ENCODE data around the gene ADGRB3.

ADGRB3 gene

GRCh38 chr6:68634726-68635411 lies at the start of gene ADGRB3:
ADGRB3 (plus strand) TSS chr6:68635282; CDS start chr6:68638676, 3,394 bp downstream.
- no peak for FAIRE-seq
- no peak for TF ChIP-seq POLR2A (IDR thresholded peaks at IDR 0.05; ENCODE audit: low read depth, low read length)
- DNase-seq (ENCODE audit: insufficient read length, low spot score) = peak; percentile 47

DNA sequence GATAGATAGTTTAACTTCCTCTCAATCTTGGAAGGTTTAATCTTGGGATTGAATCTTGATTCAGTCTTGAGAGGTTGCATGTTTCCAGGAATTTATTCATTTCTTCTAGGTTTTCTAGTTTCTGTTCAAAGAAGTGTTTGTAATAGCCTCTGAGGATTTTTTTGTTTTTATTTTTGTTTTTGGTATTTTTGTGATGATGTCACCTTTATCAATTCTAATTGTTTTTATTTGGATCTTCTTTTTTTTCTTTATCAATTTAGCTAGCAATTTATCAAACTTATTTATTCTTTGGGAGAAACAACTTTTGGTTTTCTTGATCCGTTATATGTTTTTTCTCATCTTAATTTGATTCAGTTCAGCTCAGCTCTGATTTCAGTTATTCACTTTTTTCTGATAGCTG lies 41.5 kb upstream of the ADGRB3 start:
- no peak for TF ChIP-seq POLR2A (IDR thresholded peaks at IDR 0.05; ENCODE audit: low read depth, low read length)
- DNase-seq (ENCODE audit: insufficient read length, low spot score) (no peak), FAIRE-seq (no peak)

DNA sequence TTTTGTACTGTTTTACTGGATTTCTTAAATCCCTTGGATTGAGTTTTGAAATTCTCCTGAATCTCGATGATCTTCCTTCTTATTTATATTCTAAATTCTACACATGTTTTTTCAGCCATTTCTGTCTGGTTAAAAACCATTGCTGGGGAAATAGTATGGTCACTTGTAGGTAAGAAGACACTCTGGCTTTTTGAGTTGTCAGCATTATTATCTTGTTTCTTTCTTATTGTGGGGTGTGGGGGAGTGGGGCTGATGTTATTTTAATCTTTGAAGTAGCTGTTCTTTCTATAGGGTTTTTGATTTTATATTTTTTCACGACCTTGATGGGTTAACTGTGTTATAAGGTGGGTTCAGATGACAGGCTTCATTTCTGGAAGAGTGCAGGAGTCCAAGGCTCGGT lies 37.4 kb upstream of the ADGRB3 start:
- FAIRE-seq (no peak), DNase-seq (ENCODE audit: insufficient read length, low spot score) (no peak)
- TF ChIP-seq POLR2A (IDR thresholded peaks at IDR 0.05; ENCODE audit: low read depth, low read length) = no peak

GRCh38 chr6:68615938-68616337 lies 19.1 kb upstream of the ADGRB3 start:
- no peak for FAIRE-seq
- DNase-seq (ENCODE audit: insufficient read length, low spot score) = no peak

GRCh38 chr6:68625998-68626397 lies 9.1 kb upstream of the ADGRB3 start:
- no peak for TF ChIP-seq POLR2A (IDR thresholded peaks at IDR 0.05; ENCODE audit: low read depth, low read length)
- FAIRE-seq (no peak), DNase-seq (ENCODE audit: insufficient read length, low spot score) (no peak)

More at GRCh38 chr6:68615938-68616337, 19.1 kb upstream of the ADGRB3 start:
- no peak for TF ChIP-seq POLR2A (IDR thresholded peaks at IDR 0.05; ENCODE audit: low read depth, low read length)

- FAIRE-seq (no peak), DNase-seq (ENCODE audit: insufficient read length, low spot score) (no peak)
- no peak for TF ChIP-seq POLR2A (IDR thresholded peaks at IDR 0.05; ENCODE audit: low read depth, low read length)
Measured at GRCh38 chr6:68628161-68628560, 6.9 kb upstream of the ADGRB3 start.

GRCh38 chr6:68632734-68633133 lies 2.3 kb upstream of the ADGRB3 start:
- FAIRE-seq (no peak), DNase-seq (ENCODE audit: insufficient read length, low spot score) (no peak)
- no peak for TF ChIP-seq POLR2A (IDR thresholded peaks at IDR 0.05; ENCODE audit: low read depth, low read length)

DNA sequence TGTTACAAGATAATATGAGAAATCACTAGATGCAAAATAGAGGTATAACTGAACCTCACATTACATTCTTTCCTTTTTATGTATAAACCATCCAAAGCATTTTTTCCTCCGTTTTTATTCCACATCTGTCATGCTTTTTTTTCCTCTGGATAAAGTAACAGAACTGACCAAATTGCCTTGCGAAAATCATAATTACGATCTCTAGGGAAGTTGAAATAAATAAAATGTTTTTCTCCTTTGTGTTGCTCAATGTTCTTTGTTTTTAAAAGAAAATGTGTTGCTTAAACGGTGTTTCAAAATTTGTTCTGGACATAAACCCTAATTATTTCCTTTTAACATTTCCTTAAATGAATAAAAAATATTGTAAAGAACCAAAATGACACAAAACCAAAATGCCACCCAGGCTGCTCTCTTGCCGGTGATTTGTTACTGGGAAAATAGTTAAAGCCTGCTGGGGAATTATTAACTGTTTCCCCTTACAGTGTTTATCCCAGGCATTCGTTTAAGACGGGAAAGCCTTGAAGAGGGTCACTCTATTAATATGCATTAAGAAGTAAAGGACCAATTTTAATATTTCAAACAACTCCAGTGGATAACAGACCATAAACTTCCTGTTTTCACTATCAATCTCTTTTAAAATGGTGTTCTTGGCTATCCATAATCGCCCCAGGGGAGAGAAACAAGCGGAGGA lies 1.7 kb upstream of the ADGRB3 start:
- DNase-seq (ENCODE audit: insufficient read length, low spot score) = no peak
- no peak for FAIRE-seq
- no peak for TF ChIP-seq POLR2A (IDR thresholded peaks at IDR 0.05; ENCODE audit: low read depth, low read length)

DNA sequence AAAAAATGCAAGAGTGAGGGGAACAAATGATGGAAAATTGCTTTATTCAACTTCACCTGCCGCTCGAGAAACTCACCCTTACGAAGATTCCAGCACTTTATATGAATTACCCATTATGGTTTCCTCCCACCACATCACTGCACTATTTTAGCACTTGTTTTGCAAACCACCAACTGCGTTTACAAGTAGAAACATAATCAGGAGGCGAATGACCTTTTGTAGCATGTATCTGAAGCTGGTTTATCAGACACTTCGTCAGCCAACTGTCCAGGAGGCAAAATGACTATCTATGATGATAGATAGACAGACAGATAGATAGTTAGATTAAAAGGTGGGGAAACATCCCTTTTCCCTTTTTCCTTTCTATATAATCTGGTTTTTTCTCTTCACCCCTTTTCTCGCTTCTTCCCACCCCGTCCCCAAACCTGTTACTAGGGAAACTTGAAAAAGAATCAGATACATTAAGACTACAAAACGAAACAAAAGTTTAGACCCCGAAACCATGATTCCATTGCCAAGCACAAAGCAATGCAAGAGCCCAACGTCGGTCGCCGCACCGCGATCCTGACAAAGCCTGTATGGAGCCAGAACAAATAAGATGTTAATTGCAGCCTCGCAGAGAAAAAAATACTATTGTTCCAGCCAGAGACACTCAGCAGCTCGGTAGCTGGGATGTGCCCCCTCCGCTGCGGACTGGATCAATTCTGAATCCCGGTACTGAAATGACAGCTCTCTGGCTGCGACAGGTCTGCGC lies 933 bp upstream of the ADGRB3 start:
- no peak for TF ChIP-seq POLR2A (IDR thresholded peaks at IDR 0.05; ENCODE audit: low read depth, low read length)
- FAIRE-seq (no peak), DNase-seq (ENCODE audit: insufficient read length, low spot score) (no peak)

GRCh38 chr6:68635412-68635705 lies 277 bp downstream of the ADGRB3 start:
- DNase-seq (ENCODE audit: insufficient read length, low spot score) = no peak
- TF ChIP-seq POLR2A (IDR thresholded peaks at IDR 0.05; ENCODE audit: low read depth, low read length) = no peak
- no peak for FAIRE-seq

DNA sequence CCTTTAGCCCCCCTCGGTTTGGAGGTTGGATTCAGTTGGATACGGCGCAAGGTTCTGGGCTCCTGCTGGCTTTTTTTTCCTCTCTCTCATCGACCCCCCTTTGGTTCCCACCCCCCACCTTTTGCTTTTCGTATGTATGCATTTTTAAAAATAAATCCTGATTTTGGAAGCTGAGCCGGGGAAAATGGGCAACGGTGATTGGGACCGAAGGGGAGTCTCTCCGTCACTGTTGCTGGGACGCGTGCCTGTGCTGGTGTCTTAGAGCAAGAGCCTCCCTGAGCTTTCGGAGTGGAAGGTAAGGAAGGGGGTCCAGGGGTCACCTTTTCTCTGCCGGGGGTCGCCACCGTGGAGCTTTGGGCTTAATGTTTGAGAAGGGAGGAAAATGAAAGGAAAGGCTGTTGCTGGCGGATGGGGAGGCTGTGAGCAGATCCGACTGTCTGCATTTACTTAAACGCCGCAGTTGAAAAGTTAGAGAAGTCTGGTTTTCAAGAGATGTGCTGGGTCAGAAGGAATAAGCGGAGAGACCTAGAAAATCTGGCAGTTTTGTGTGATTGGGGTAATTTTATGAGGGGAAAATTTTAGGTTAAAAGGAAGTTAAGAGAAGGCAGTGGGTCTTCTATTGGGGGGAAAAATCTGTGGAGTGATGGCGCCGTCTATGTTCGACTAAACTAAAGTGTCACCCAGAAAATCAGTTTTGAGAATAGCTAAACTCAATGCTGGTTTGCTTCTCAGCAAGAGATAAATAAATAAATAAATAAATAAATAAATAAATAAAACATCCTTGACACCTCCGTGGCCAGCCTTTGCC lies 828 bp downstream of the ADGRB3 start:
- FAIRE-seq (no peak), DNase-seq (ENCODE audit: insufficient read length, low spot score) (no peak)
- TF ChIP-seq POLR2A (IDR thresholded peaks at IDR 0.05; ENCODE audit: low read depth, low read length) = no peak

GRCh38 chr6:68636666-68637065 lies 1.6 kb downstream of the ADGRB3 start:
- TF ChIP-seq POLR2A (IDR thresholded peaks at IDR 0.05; ENCODE audit: low read depth, low read length) = no peak
- FAIRE-seq (no peak), DNase-seq (ENCODE audit: insufficient read length, low spot score) (no peak)

GRCh38 chr6:68637071-68637470 lies 2.0 kb downstream of the ADGRB3 start:
- FAIRE-seq (no peak), DNase-seq (ENCODE audit: insufficient read length, low spot score) (no peak)
- TF ChIP-seq POLR2A (IDR thresholded peaks at IDR 0.05; ENCODE audit: low read depth, low read length) = no peak

DNA sequence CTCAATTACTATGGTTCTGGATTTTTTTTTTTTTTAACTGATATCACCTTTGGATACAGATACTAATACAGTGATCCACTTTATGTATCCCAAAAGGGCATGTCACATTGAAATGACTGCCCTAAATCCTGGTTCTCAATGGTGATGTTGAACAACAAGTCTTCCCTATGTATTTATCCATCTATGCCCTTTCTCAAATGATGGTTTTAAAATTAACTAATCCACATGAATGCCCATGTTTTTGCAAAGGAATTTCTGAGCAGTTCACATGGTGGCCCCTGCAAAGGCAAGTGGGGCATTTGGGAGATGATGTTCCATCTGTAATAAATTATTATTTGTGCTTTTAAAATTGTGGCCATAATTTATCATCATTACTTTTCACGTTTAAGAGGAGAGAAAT lies 2.7 kb downstream of the ADGRB3 start:
- TF ChIP-seq POLR2A (IDR thresholded peaks at IDR 0.05; ENCODE audit: low read depth, low read length) = no peak
- FAIRE-seq = no peak
- DNase-seq (ENCODE audit: insufficient read length, low spot score) = no peak

Measured in H54 (cell line).